ENCODE data around the gene PIGK.

The PIGK gene

DNA sequence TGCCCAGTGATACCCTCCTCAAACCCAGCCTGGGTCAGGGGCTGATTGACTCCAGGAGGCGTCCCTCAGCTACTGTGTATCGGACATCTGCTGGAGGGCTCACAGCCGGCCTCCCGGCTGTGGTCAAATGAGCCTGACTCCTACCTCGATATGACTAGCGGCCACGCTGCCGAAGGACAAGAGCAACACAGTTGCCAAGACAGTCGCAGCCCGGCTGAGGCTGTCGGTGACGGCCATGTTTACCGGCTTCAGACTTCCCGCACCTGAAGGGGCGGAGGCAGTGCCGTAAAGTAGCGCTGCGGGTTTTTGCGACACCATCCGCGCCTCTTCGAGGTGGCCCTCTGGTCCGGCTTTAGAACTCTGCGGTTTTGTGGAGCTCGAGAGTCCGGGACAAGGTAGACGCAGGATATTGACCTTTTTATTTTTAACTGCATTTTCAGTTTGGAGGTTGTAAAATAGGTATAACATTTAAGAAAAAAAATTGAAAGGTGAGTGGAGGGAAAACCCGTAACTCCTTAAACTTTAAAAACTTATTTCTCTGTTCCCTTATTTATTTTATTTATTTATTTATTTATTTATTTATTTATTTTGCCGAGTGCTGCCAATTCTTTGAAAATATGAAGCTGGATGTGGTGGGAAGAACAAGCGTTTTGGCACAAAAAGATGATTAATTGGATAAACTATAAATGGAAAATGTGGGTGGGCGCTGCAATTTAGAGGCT is at the start of gene PIGK:
Gene PIGK (minus strand): TSS at position 265 of the 722 bp plus-strand sequence. CDS start 28 bp downstream, at position 237.
- Histone ChIP-seq H3K36me3 (ENCODE audit: insufficient read depth, low read length) (no peaks in the 10 kb centered on the region), H3K9ac (ENCODE audit: low read depth, low read length) (peak within 1 kb of the TSS; percentile 76)

DNA sequence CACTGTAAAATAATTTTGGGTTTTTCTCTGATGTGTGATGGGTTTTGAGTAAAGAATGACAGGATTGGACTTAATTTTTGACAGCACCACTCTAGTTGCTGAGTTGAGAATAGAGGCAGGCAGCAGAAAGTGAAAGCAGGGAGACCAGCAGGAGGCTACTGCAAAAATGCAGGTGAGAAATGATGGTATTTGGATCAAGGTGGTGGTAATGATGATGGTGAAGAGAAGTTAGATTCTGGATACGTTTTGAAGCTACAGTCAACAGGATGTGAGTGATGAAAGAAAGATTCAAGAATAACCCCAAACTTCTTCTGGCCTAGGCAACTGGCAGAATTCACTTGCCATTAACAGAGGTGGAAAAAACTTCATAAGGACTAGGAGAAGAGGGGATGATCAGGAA is 47.8 kb upstream of the PIGK start:
- no peaks in the 10 kb centered on the region for H3K4me1 ChIP-seq (ENCODE audit: insufficient read depth, low read length)
- H3K9me3 ChIP-seq (ENCODE audit: control insufficient read depth, insufficient read depth, low read length), result no peaks in the 10 kb centered on the region
- no peak overlapping the region for H3K9ac ChIP-seq (ENCODE audit: low read depth, low read length)
- H3K36me3 ChIP-seq (ENCODE audit: insufficient read depth, low read length), result no peaks in the 10 kb centered on the region

More for the DNA sequence above, at the start of gene PIGK:
- no peaks in the 10 kb centered on the region for H3K9me3 ChIP-seq (ENCODE audit: control insufficient read depth, insufficient read depth, low read length)
- H3K4me1 ChIP-seq (ENCODE audit: insufficient read depth, low read length), result no peaks in the 10 kb centered on the region

DNA sequence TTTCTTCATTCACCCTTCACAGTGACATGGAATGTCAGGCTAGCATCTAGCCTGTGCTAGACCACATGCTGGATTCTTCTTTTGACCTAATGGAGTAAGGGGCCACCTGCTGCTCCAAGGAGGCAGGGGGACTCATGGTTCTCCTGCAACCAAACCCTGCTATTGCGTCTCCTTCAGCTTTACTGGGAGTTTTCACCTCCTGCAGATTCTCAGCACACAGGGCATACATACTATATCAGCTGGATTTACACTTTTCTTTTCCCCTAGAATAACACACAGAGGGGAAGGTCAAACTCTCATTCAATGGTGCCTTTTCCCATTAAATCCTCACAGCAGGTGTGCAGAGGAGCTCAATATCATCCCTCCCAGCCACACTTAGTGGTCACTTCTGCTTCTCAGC is 46.0 kb upstream of the PIGK start:
- Histone ChIP-seq H3K9me3 (ENCODE audit: control insufficient read depth, insufficient read depth, low read length) (no peaks in the 10 kb centered on the region), H3K9ac (ENCODE audit: low read depth, low read length) (no peak overlapping the region), H3K4me1 (ENCODE audit: insufficient read depth, low read length) (no peaks in the 10 kb centered on the region), H3K36me3 (ENCODE audit: insufficient read depth, low read length) (no peaks in the 10 kb centered on the region)

- no peak overlapping the region for H3K9ac ChIP-seq (ENCODE audit: low read depth, low read length)
- no peaks in the 10 kb centered on the region for H3K9me3 ChIP-seq (ENCODE audit: control insufficient read depth, insufficient read depth, low read length)
- H3K36me3 ChIP-seq (ENCODE audit: insufficient read depth, low read length), result no peaks in the 10 kb centered on the region
- no peaks in the 10 kb centered on the region for H3K4me1 ChIP-seq (ENCODE audit: insufficient read depth, low read length)
Measured at GRCh38 chr1:77263708-77264107, 44.5 kb upstream of the PIGK start.

DNA sequence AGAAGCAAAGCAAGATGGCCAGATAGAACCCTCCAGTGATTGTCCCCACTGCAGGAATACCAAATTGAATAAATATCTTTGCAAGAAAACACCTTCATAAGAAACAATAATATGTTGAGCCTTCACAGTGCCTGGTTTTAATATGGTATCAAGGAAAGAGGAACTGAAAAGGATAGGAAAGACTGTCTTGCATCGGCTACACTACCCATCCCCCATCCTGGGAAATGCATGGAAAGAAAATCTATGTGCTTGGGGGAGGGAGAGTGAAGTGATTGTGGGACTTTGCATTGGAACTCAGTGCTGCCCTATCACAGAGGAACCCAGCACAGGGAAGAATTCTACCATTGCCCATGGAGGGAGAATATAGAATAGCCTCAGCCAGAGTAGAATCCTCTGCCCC is 34.0 kb upstream of the PIGK start:
- no peak overlapping the region for H3K9ac ChIP-seq (ENCODE audit: low read depth, low read length)
- no peaks in the 10 kb centered on the region for H3K36me3 ChIP-seq (ENCODE audit: insufficient read depth, low read length)
- H3K9me3 ChIP-seq (ENCODE audit: control insufficient read depth, insufficient read depth, low read length), result peaks cover 5% of the 10 kb centered on the region
- H3K4me1 ChIP-seq (ENCODE audit: insufficient read depth, low read length), result no peaks in the 10 kb centered on the region

GRCh38 chr1:77250126-77250525 is 30.9 kb upstream of the PIGK start:
- no peaks in the 10 kb centered on the region for H3K36me3 ChIP-seq (ENCODE audit: insufficient read depth, low read length)
- H3K4me1 ChIP-seq (ENCODE audit: insufficient read depth, low read length), result no peaks in the 10 kb centered on the region
- H3K9ac ChIP-seq (ENCODE audit: low read depth, low read length), result no peak overlapping the region
- H3K9me3 ChIP-seq (ENCODE audit: control insufficient read depth, insufficient read depth, low read length), result peaks cover 5% of the 10 kb centered on the region

GRCh38 chr1:77245830-77246229 is 26.6 kb upstream of the PIGK start:
- Histone ChIP-seq H3K4me1 (ENCODE audit: insufficient read depth, low read length) (no peaks in the 10 kb centered on the region), H3K36me3 (ENCODE audit: insufficient read depth, low read length) (no peaks in the 10 kb centered on the region), H3K9me3 (ENCODE audit: control insufficient read depth, insufficient read depth, low read length) (peaks cover 5% of the 10 kb centered on the region), H3K9ac (ENCODE audit: low read depth, low read length) (no peak overlapping the region)

- no peaks in the 10 kb centered on the region for H3K36me3 ChIP-seq (ENCODE audit: insufficient read depth, low read length)
- H3K9me3 ChIP-seq (ENCODE audit: control insufficient read depth, insufficient read depth, low read length), result no peaks in the 10 kb centered on the region
- no peak overlapping the region for H3K9ac ChIP-seq (ENCODE audit: low read depth, low read length)
- H3K4me1 ChIP-seq (ENCODE audit: insufficient read depth, low read length), result no peaks in the 10 kb centered on the region
Measured at GRCh38 chr1:77239311-77239710, 20.1 kb upstream of the PIGK start.

GRCh38 chr1:77238462-77238861 is 19.2 kb upstream of the PIGK start:
- Histone ChIP-seq H3K36me3 (ENCODE audit: insufficient read depth, low read length) (no peaks in the 10 kb centered on the region), H3K4me1 (ENCODE audit: insufficient read depth, low read length) (no peaks in the 10 kb centered on the region), H3K9ac (ENCODE audit: low read depth, low read length) (no peak overlapping the region), H3K9me3 (ENCODE audit: control insufficient read depth, insufficient read depth, low read length) (no peaks in the 10 kb centered on the region)

DNA sequence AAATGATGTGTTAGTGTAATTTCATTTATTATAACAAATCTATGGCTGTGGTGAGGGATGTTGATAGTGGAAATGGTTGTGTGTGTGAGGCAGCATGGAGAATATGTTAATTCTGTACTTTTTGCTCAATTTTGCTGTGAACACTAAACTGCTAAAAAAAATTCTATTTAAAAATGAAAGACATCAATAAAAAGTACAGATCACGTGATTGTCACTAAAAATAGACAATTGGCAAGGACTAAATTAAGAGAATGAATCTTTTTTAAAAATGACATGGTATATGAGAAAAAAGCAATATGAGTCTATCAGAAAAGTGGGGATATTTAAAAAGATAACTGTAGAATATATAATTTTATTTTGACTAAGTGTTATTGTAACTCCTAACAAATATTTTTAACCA is 15.7 kb upstream of the PIGK start:
- H3K36me3 ChIP-seq (ENCODE audit: insufficient read depth, low read length), result no peaks in the 10 kb centered on the region
- H3K4me1 ChIP-seq (ENCODE audit: insufficient read depth, low read length), result no peaks in the 10 kb centered on the region
- no peak overlapping the region for H3K9ac ChIP-seq (ENCODE audit: low read depth, low read length)
- 0 out of 2 replicates have a peak, but pooled peaks cover 3% of the 10 kb centered on the region for H3K9me3 ChIP-seq (ENCODE audit: control insufficient read depth, insufficient read depth, low read length)

- Histone ChIP-seq H3K9me3 (ENCODE audit: control insufficient read depth, insufficient read depth, low read length) (0 out of 2 replicates have a peak, but pooled peaks cover 3% of the 10 kb centered on the region), H3K36me3 (ENCODE audit: insufficient read depth, low read length) (no peaks in the 10 kb centered on the region), H3K9ac (ENCODE audit: low read depth, low read length) (no peak overlapping the region)
Measured at GRCh38 chr1:77234096-77234495, 14.9 kb upstream of the PIGK start.

DNA sequence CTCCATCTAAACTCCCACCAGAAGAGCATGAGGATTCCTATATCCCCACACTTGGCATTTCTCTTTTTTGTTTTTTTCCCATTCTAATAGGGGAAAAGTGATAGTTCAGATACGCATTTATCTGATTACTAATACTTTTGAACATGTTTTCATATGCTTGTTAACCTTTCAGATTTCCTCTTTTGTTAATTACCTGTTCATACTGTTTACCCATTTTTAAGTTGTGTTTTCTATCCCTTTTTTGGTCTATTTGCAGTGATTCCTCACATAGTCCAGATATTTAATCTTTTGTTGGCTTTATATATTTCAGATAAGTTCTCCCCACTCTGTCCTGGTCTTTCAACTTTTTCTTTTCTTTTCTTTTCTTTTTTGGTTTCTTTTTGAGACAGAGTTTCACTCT is 13.6 kb upstream of the PIGK start:
- Histone ChIP-seq H3K36me3 (ENCODE audit: insufficient read depth, low read length) (no peaks in the 10 kb centered on the region), H3K4me1 (ENCODE audit: insufficient read depth, low read length) (no peaks in the 10 kb centered on the region), H3K9ac (ENCODE audit: low read depth, low read length) (no peak overlapping the region), H3K9me3 (ENCODE audit: control insufficient read depth, insufficient read depth, low read length) (0 out of 2 replicates have a peak, but pooled peaks cover 3% of the 10 kb centered on the region)

More at GRCh38 chr1:77234096-77234495, 14.9 kb upstream of the PIGK start:
- H3K4me1 ChIP-seq (ENCODE audit: insufficient read depth, low read length), result no peaks in the 10 kb centered on the region

GRCh38 chr1:77230051-77230450 is 10.8 kb upstream of the PIGK start:
- Histone ChIP-seq H3K4me1 (ENCODE audit: insufficient read depth, low read length) (no peaks in the 10 kb centered on the region), H3K9me3 (ENCODE audit: control insufficient read depth, insufficient read depth, low read length) (0 out of 2 replicates have a peak, but pooled peaks cover 3% of the 10 kb centered on the region), H3K9ac (ENCODE audit: low read depth, low read length) (no peak overlapping the region), H3K36me3 (ENCODE audit: insufficient read depth, low read length) (no peaks in the 10 kb centered on the region)

DNA sequence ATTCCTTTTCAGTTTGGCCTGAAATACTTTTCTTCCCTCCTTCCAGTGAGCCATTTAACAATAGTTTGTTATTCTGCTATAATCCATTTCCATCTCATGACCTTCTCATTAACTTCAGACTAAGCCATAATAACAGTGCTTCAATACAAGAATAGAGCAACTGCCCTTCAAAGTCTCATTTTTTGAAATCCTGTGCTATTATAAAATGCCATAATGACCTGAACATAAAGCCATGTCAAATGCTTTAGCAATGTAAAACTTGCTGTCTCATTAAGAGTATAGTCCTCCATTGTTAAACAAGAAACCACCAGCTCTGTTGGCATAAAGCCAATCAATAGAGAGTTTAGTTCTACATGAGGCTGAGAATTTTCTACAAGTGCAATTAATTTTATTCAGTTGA is 9.6 kb upstream of the PIGK start:
- Histone ChIP-seq H3K9ac (ENCODE audit: low read depth, low read length) (no peak overlapping the region), H3K36me3 (ENCODE audit: insufficient read depth, low read length) (no peaks in the 10 kb centered on the region), H3K4me1 (ENCODE audit: insufficient read depth, low read length) (no peaks in the 10 kb centered on the region), H3K9me3 (ENCODE audit: control insufficient read depth, insufficient read depth, low read length) (0 out of 2 replicates have a peak, but pooled peaks cover 3% of the 10 kb centered on the region)

- Histone ChIP-seq H3K36me3 (ENCODE audit: insufficient read depth, low read length) (no peaks in the 10 kb centered on the region), H3K9ac (ENCODE audit: low read depth, low read length) (no peak overlapping the region), H3K9me3 (ENCODE audit: control insufficient read depth, insufficient read depth, low read length) (0 out of 2 replicates have a peak, but pooled peaks cover 2% of the 10 kb centered on the region), H3K4me1 (ENCODE audit: insufficient read depth, low read length) (no peaks in the 10 kb centered on the region)
Measured at GRCh38 chr1:77227381-77227780, 8.2 kb upstream of the PIGK start.

Measured in ES-I3 (cell line).